Esophagus squamous epithelium (tissue), 5 donors: ENCODE measurements around the gene RAPH1. TPM values are rescaled to one million over a fixed set of nuclear protein-coding genes. Genes with fewer than 3 reads are reported as not detected.

Source experiments
- DNase-seq: peaks from one replicate; lab custom pipeline; 2025; lab: John Stamatoyannopoulos, UW
- H3K27ac ChIP-seq, 4 donors: fragments of 200-600 bp; sonication (generic); one replicate each; pipeline ENCODE4 v1.5.1; 2016 to 2019; ENCODE audit warnings: mild to moderate bottlenecking in 1 of 4
- H3K27me3 ChIP-seq, 4 donors: fragments of 200-600 bp; sonication (generic); 1 replicate in 3 of 4; 2 replicates in 1 of 4; pipeline versions ENCODE4 v1.5.1 to v1.6.0; 2017 to 2021; ENCODE audit warnings: antibody characterized with exemption in 1 of 4
- H3K36me3 ChIP-seq, 3 donors: fragments of 200-600 bp; sonication (generic); one replicate each; pipeline ENCODE4 v1.5.1; 2016 to 2019
- H3K4me1 ChIP-seq, 3 donors: fragments of 200-600 bp; sonication (generic); one replicate each; pipeline ENCODE4 v1.5.1; 2017 to 2019
- H3K4me3 ChIP-seq, 4 donors: fragments of 200-600 bp; sonication (generic); 1 replicate in 3 of 4; 2 replicates in 1 of 4; pipeline ENCODE4 v1.5.1; 2016 to 2019; ENCODE audit warnings: mild to moderate bottlenecking in 2 of 4, moderate library complexity in 1 of 4
- H3K9me3 ChIP-seq, 3 donors: fragments of 200-600 bp; sonication (generic); one replicate each; pipeline ENCODE4 v1.5.1; 2016 to 2019
- POLR2A ChIP-seq, 4 donors: fragments of 450-650 bp; IDR thresholded peaks; one replicate each; pipeline ENCODE4 v1.6.1; 2017; ENCODE audit warnings: antibody characterized with exemption in 4 of 4, mild to moderate bottlenecking in 4 of 4, moderate library complexity in 3 of 4
- WGBS, 2 donors: methylation state at CpG; one replicate each; pipeline ENCODE4 v1.1.5; 2018; 5-methylcytosine and 5-hydroxymethylcytosine counted together
- intact Hi-C: fragments of 100-400 bp; cut with DNase I; formaldehyde crosslinking; loops from one replicate; pipeline ENCODE4 v1.15.0; 2022
- total RNA-seq, 4 donors: library from RNA; depleted of rRNA; stranded (reverse); fragments of >200 nt; gene quantifications; one replicate each; pipeline ENCODE4 v1.1.0, GENCODE V29; 2016
- TF ChIP-seq, protein P1 (sequence below), 6 experiments: fragments of 450-650 bp in 4 of 6; fragments of 200-600 bp in 2 of 6; sonication (generic) in 2 of 6; IDR thresholded peaks; one replicate each; pipeline ENCODE4 v1.5.1; 2016 to 2019; ENCODE audit warnings: antibody characterized with exemption in 6 of 6, mild to moderate bottlenecking in 4 of 6, moderate library complexity in 4 of 6
- donor health status: DM: yes; HTN: yes; CAD: no.

The RAPH1 gene
- total RNA-seq, 4 donors from 2014 or later: 10.6 to 105 (median 26.0) TPM

GRCh38 chr2:203354966-203355365 is 180.1 kb downstream of the RAPH1 start:
- Histone ChIP-seq H3K27ac (no peak overlapping the region), H3K36me3 (peaks cover 0 to 4% (median 0%) of the 10 kb centered on the region in 3 donors), H3K4me1 (no peaks in the 10 kb centered on the region), H3K4me3 (no peak overlapping the region), H3K27me3 (no peaks in the 10 kb centered on the region), H3K9me3 (no peaks in the 10 kb centered on the region)
- TF ChIP-seq POLR2A (IDR thresholded peaks at IDR 0.05): no peak
- TF ChIP-seq, protein P1, sequence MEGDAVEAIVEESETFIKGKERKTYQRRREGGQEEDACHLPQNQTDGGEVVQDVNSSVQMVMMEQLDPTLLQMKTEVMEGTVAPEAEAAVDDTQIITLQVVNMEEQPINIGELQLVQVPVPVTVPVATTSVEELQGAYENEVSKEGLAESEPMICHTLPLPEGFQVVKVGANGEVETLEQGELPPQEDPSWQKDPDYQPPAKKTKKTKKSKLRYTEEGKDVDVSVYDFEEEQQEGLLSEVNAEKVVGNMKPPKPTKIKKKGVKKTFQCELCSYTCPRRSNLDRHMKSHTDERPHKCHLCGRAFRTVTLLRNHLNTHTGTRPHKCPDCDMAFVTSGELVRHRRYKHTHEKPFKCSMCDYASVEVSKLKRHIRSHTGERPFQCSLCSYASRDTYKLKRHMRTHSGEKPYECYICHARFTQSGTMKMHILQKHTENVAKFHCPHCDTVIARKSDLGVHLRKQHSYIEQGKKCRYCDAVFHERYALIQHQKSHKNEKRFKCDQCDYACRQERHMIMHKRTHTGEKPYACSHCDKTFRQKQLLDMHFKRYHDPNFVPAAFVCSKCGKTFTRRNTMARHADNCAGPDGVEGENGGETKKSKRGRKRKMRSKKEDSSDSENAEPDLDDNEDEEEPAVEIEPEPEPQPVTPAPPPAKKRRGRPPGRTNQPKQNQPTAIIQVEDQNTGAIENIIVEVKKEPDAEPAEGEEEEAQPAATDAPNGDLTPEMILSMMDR (IDR thresholded peaks at IDR 0.05): no peak
- 77 to 78% methylated on average over 3 of the region's 3 CpGs for WGBS, 2 donors
- DNase-seq: no peak
- intact Hi-C loops: no loop called here

GRCh38 chr2:203352604-203353255 is 182.4 kb downstream of the RAPH1 start:
- Histone ChIP-seq H3K4me3 (no peak overlapping the region), H3K27ac (no peak overlapping the region), H3K9me3 (no peaks in the 10 kb centered on the region), H3K4me1 (no peaks in the 10 kb centered on the region), H3K36me3 (peaks cover 0 to 4% (median 0%) of the 10 kb centered on the region in 3 donors), H3K27me3 (no peaks in the 10 kb centered on the region)
- intact Hi-C loops: no loop called here
- no peak for TF ChIP-seq POLR2A (IDR thresholded peaks at IDR 0.05)
- TF ChIP-seq, protein P1 (IDR thresholded peaks at IDR 0.05): no peak
- no peak for DNase-seq
- WGBS, 2 donors: 79 to 96% methylated on average over 5 of the region's 5 CpGs

DNA sequence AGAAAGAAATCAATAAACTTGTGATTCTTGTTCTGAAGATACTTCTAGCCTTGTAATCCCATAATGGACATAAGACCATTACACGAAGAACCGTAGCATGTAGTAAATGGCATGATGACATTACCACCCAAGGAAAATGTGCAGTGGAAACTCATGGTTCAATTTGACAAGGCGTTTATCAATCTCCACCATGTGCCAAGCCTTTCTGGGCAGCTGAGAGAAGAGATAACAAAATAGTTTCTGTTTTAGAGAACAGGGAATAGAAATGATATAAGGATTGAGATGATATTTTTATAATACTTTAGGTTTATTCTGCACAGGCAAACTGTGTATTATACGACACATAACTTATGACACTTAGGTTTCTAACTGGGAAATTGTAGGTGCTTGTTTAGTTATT is 187.7 kb downstream of the RAPH1 start:
- 74 to 80% methylated on average over 4 of the region's 4 CpGs for WGBS, 2 donors
- no peaks in the 10 kb centered on the region for H3K4me1 ChIP-seq
- no peak for TF ChIP-seq POLR2A (IDR thresholded peaks at IDR 0.05)
- TF ChIP-seq, protein P1 (IDR thresholded peaks at IDR 0.05): no peak

DNA sequence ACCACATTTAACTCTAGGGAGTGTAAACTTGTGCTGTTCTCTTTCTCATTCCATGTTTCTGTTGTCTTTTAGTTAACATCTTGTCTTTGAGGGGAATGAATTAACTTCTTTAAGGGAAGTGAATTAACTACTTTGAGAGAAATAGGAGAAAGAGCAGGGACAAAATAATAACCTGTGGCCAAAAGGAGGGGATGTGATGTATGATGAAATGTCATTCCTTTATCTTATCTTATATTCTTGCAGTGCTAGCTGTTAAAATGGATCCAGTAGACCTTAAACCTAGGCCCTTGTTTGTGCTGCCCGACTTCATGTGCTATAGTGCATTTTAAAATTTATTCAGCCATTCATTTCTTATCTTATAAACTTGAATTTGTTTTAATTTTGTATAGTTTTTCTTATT is 188.5 kb downstream of the RAPH1 start:
- Histone ChIP-seq H3K9me3 (no peaks in the 10 kb centered on the region), H3K4me3 (no peak overlapping the region), H3K4me1 (no peaks in the 10 kb centered on the region), H3K27ac (no peak overlapping the region), H3K27me3 (no peaks in the 10 kb centered on the region), H3K36me3 (peaks cover 0 to 14% (median 0%) of the 10 kb centered on the region in 3 donors)
- TF ChIP-seq, protein P1 (IDR thresholded peaks at IDR 0.05): no peak
- TF ChIP-seq POLR2A (IDR thresholded peaks at IDR 0.05): no peak
- WGBS, 2 donors: 80 to 89% methylated on average over 1 of the region's 1 CpG
- no peak for DNase-seq
- intact Hi-C loops: no loop called here

More for the DNA sequence above, 187.7 kb downstream of the RAPH1 start:
- Histone ChIP-seq H3K27me3 (no peaks in the 10 kb centered on the region), H3K9me3 (no peaks in the 10 kb centered on the region), H3K27ac (no peak overlapping the region), H3K4me3 (no peak overlapping the region), H3K36me3 (peaks cover 0 to 14% (median 0%) of the 10 kb centered on the region in 3 donors)
- DNase-seq: no peak
- intact Hi-C loops: no loop called here

DNA sequence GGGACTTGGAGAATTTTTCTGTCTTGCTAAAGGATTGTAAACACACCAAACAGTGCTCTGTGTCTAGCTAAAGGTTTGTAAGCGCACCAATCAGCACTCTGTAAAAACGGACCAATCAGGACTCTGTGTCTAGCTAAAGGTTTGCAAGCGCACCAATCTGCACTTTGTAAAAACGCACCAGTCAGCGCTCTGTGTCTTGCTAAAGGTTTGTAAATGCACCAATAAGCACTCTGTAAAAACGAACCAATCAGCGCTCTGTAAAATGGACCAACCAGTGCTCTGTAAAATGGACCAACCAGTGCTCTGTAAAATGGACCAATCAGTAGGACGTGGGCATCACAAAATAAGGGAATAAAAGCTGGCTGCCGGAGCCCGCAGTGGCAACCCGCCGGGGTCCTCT is 190.4 kb downstream of the RAPH1 start:
- Histone ChIP-seq H3K27ac (no peak overlapping the region), H3K27me3 (no peaks in the 10 kb centered on the region), H3K9me3 (no peaks in the 10 kb centered on the region), H3K4me1 (peaks cover 0 to 11% (median 0%) of the 10 kb centered on the region in 3 donors), H3K4me3 (no peak overlapping the region), H3K36me3 (peaks cover 0 to 14% (median 0%) of the 10 kb centered on the region in 3 donors)
- intact Hi-C loops: no loop called here
- TF ChIP-seq POLR2A (IDR thresholded peaks at IDR 0.05): no peak
- TF ChIP-seq, protein P1 (IDR thresholded peaks at IDR 0.05): no peak
- no peak for DNase-seq
- WGBS, 2 donors: 93 to 100% methylated on average over 8 to 11 of the region's 12 CpGs

Other genes starting within 250 kb of the RAPH1 start
- gene ABI2, start 206.9 kb downstream of the RAPH1 start, total RNA-seq: 10 to 100 TPM in 2 of 4 donors, 1 to 10 TPM in 2; 6.0 to 22.1 (median 10.4) TPM
- 1 to 10 TPM in 1 of 4 donors, under 1 TPM in 3; 0.42 to 1.3 (median 0.63) TPM for gene CD28, start 171.3 kb upstream of the RAPH1 start, total RNA-seq